Measurements from ENCODE around the gene SCN2B. TPM values are rescaled to one million over a fixed set of nuclear protein-coding genes. Genes with fewer than 3 reads are reported as not detected.

The SCN2B gene
- total and polyA plus RNA-seq, 2 experiments from 2014 or later, result 0.87 to 1.5 TPM

DNA sequence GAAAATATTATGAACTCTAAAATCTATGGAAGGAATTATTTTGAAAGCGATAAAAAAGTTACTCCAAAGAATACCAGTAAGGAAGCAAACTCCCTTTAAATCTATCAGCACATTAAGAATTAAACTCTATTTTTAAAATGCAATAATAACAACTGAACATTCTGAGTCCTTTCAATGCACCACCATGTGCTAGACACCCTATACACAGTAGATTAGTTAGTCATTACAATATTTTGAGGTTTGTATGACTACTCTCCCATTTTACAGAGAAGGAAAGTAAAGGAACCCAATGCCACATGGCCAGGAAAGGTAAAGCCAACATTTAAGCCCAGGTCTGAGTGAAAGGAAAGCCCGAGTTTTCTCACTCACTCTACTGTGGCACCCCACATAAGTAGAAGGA is 30.6 kb upstream of the SCN2B start:
- Histone ChIP-seq H3K4me3 (no peak overlapping the region), H3K36me3 (no peaks in the 10 kb centered on the region), H3K9me3 (ENCODE audit: low read depth) (no peaks in the 10 kb centered on the region), H3K4me1 (ENCODE audit: low read depth) (no peaks in the 10 kb centered on the region), H3K27ac (no peak overlapping the region), H3K27me3 (peaks cover 39% of the 10 kb centered on the region)
- no peak for DNase-seq (ENCODE audit: low read depth in 1 of 2, low spot score in 1 of 2)
- TF ChIP-seq, protein P1, sequence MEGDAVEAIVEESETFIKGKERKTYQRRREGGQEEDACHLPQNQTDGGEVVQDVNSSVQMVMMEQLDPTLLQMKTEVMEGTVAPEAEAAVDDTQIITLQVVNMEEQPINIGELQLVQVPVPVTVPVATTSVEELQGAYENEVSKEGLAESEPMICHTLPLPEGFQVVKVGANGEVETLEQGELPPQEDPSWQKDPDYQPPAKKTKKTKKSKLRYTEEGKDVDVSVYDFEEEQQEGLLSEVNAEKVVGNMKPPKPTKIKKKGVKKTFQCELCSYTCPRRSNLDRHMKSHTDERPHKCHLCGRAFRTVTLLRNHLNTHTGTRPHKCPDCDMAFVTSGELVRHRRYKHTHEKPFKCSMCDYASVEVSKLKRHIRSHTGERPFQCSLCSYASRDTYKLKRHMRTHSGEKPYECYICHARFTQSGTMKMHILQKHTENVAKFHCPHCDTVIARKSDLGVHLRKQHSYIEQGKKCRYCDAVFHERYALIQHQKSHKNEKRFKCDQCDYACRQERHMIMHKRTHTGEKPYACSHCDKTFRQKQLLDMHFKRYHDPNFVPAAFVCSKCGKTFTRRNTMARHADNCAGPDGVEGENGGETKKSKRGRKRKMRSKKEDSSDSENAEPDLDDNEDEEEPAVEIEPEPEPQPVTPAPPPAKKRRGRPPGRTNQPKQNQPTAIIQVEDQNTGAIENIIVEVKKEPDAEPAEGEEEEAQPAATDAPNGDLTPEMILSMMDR (IDR thresholded peaks at IDR 0.05; ENCODE audit: low read depth, low read length), result no peak

DNA sequence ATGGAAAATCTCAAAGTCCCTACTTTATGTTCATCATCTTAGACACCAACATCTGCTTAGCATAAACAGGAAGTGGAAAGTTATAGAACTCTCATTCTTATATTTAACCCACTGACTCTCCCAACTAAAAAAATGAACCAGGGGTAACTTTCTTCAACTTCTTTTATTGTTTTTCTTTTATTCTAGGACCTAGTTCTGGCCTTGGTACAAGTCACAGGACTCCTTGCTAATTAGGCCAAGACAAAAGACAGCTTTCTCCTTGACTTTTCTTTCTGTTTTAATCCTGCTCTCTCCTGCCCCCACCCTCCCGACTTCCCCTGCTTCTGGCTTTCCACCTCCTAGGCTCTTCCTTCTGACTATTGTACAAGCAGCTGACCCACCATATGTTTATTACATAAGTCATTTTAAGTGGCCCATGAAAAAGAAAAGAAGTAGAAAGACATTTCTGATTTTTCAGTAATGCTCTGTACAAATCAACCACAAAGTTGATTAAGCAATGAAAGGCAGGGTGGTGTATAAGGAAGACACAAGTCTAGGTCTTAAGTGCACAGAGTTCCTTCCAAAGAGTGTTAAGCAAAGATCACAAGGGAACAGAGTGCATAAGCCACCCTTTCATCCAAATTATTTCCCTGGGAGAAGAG is 30.1 kb upstream of the SCN2B start:
- H3K4me3 ChIP-seq, result no peak overlapping the region
- H3K36me3 ChIP-seq, result no peaks in the 10 kb centered on the region
- H3K27me3 ChIP-seq, result peaks cover 39% of the 10 kb centered on the region
- peak in 1 of 2 donors; percentile 5 for DNase-seq (ENCODE audit: low read depth in 1 of 2, low spot score in 1 of 2)
- TF ChIP-seq, protein P1 (IDR thresholded peaks at IDR 0.05; ENCODE audit: low read depth, low read length), result no peak
- H3K27ac ChIP-seq, result no peak overlapping the region
- H3K9me3 ChIP-seq (ENCODE audit: low read depth), result no peaks in the 10 kb centered on the region
- H3K4me1 ChIP-seq (ENCODE audit: low read depth), result no peaks in the 10 kb centered on the region

DNA sequence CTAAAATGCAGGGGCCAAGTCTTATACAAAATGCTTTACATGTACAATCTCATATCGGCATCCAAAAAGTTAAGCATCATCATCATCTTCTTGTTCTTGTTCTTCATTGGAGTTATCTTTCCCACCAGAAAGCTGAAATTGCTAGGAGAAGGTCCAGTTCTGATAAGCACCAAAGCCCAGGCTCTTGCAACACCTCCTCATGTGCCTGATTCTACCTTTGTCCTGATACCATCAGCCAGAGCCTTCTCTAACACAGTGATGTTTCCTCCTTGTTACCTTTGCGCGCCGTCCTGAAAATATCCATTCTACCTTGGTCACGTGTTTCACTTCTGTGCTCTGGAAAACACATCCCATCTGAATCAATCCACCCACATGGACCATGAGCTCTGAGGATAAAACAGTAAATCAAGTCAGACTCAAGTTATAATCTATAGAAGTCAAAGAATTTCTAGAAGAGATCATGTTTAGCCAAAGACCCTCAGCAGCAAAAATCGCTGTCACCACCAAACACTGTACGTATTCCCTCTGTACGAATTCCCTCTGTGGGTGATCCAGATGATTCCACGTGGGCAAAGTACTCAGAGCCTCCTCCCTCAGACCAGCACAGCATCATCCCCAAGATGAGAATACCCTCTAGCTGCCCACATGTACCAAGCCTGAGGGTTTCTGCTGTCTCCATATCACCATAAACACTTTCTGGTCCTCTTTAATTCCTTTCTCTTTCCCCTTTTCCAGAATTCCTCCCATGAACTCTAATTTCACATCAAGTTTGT is 29.4 kb upstream of the SCN2B start:
- H3K4me3 ChIP-seq, result no peak overlapping the region
- TF ChIP-seq, protein P1 (IDR thresholded peaks at IDR 0.05; ENCODE audit: low read depth, low read length), result no peak
- no peak for DNase-seq (ENCODE audit: low read depth in 1 of 2, low spot score in 1 of 2)
- H3K4me1 ChIP-seq (ENCODE audit: low read depth), result no peaks in the 10 kb centered on the region
- peaks cover 39% of the 10 kb centered on the region for H3K27me3 ChIP-seq
- no peak overlapping the region for H3K27ac ChIP-seq
- no peaks in the 10 kb centered on the region for H3K9me3 ChIP-seq (ENCODE audit: low read depth)
- H3K36me3 ChIP-seq, result no peaks in the 10 kb centered on the region

DNA sequence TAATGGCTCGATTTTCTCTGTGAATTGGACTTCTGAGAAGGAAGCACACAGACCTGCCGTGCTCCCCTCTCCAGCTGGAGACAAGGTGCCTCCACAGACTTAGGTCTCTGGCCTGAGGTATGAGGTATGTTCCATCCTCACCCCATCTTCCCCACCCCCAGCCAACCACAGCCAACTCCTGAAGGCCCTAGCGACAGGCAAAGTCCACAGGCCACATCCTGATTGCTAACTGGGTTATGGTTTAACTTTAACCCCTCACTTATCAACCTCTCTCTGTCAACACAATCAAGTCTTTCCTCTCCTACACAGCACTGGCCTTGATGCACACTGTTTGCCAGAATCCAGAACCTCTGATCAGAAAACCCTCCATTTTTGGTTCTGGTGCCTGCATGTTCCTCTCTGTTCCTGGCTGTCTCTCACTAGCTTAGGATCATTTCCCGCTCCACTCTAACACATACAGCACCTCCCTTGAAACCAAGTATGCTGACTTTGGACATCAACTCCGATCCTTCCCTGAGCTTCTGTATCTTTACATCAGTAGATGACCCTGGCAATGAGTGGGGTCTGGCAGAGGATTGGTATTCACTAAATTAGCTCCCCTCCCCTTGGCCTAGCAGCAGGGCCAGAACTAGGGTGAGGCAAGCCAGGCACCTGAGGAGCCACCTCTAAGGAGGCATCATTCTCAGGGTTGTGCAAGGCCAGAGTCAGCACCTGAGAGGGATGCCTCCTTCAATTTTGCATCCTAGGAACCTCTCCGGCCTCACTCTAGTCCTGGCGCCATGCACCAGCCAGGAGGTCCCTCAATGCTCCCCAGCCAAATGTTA is 26.4 kb upstream of the SCN2B start:
- peaks cover 8% of the 10 kb centered on the region for H3K4me1 ChIP-seq (ENCODE audit: low read depth)
- H3K9me3 ChIP-seq (ENCODE audit: low read depth), result no peaks in the 10 kb centered on the region
- H3K27me3 ChIP-seq, result peaks cover 30% of the 10 kb centered on the region
- no peaks in the 10 kb centered on the region for H3K36me3 ChIP-seq
- DNase-seq (ENCODE audit: low read depth in 1 of 2, low spot score in 1 of 2), result no peak
- H3K27ac ChIP-seq, result no peak overlapping the region
- TF ChIP-seq, protein P1 (IDR thresholded peaks at IDR 0.05; ENCODE audit: low read depth, low read length), result no peak
- no peak overlapping the region for H3K4me3 ChIP-seq

DNA sequence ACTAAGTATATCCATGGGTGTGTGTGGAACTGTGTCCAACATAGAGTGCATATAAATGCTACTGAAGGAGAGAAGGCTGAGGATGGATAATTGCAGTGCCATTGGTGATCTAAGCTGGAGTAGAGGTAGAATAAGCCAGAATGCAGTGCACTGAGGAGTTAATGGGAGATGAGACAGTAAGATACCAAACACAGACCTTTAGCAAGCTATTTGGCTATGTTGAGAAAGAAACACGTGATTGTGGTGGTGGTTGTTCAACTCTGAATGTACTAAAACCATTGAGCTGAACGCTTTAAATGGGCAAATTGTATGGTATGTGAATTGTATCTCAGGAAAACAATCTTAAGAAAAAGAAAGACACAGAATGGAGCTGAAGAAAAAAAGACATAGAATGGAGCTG is 25.5 kb upstream of the SCN2B start:
- TF ChIP-seq, protein P1 (IDR thresholded peaks at IDR 0.05; ENCODE audit: low read depth, low read length), result no peak
- H3K27me3 ChIP-seq, result peaks cover 23% of the 10 kb centered on the region
- DNase-seq (ENCODE audit: low read depth in 1 of 2, low spot score in 1 of 2), result no peak
- H3K4me1 ChIP-seq (ENCODE audit: low read depth), result peaks cover 8% of the 10 kb centered on the region
- no peaks in the 10 kb centered on the region for H3K36me3 ChIP-seq
- no peak overlapping the region for H3K4me3 ChIP-seq
- H3K27ac ChIP-seq, result no peak overlapping the region
- H3K9me3 ChIP-seq (ENCODE audit: low read depth), result no peaks in the 10 kb centered on the region

Data from cardiac muscle cell (in vitro differentiated cells and primary cell).